ENCODE measurements around the gene ADCK2. TPM values are rescaled to one million over a fixed set of nuclear protein-coding genes. Genes with fewer than 3 reads are reported as not detected.

Gene ADCK2
- total RNA-seq, 1 experiment from 2014 or later = 7.5 TPM

- intact Hi-C loops (cut with micrococcal nuclease; ENCODE audit: unreplicated experiment) = no loop called here
- Histone ChIP-seq H3K27ac (ENCODE audit: low read depth, low read length, poor library complexity, severe bottlenecking) (no peak overlapping the region), H3K27me3 (replicated peaks; ENCODE audit: insufficient read depth, low read depth, low read length, poor library complexity) (no peaks in the 10 kb centered on the region), H3K9me3 (ENCODE audit: low read depth, low read length, poor library complexity, severe bottlenecking) (no peaks in the 10 kb centered on the region), H3K4me3 (ENCODE audit: low read depth, low read length, poor library complexity, severe bottlenecking) (no peak overlapping the region), H3K4me1 (ENCODE audit: insufficient read depth, low read length, poor library complexity, severe bottlenecking) (no peaks in the 10 kb centered on the region), H3K36me3 (ENCODE audit: insufficient read depth, low read length, poor library complexity, severe bottlenecking) (no peaks in the 10 kb centered on the region)
- ChIA-PET POLR2A (ENCODE audit: low non-redundant PET) (no interaction called here), CTCF (interaction anchor here (0.6 to 1.0 kb wide), 2 partner anchors 9 to 51 kb away, joined by 3 read pairs; no protein-coding TSS in a partner anchor)
- peak; percentile 28 for DNase-seq (ENCODE audit: low spot score)
- TF ChIP-seq EZH2 (IDR thresholded peaks at IDR 0.05; ENCODE audit: borderline replicate concordance, low read depth, low read length, poor library complexity, severe bottlenecking) = no peak
- peak; percentile 52 for TF ChIP-seq CTCF (conservative IDR thresholded peaks at IDR 0.05; ENCODE audit: low read depth, low read length)
- no TSS peak for BruUV-seq (replicated peaks)
These were observed 53.5 kb downstream of the ADCK2 start for GRCh38 chr7:140726281-140726680.

GRCh38 chr7:140732416-140732815 lies 59.7 kb downstream of the ADCK2 start:
- no peak for DNase-seq (ENCODE audit: low spot score)
- no peak overlapping the region for H3K4me3 ChIP-seq (ENCODE audit: low read depth, low read length, poor library complexity, severe bottlenecking)
- no peaks in the 10 kb centered on the region for H3K27me3 ChIP-seq (replicated peaks; ENCODE audit: insufficient read depth, low read depth, low read length, poor library complexity)
- H3K4me1 ChIP-seq (ENCODE audit: insufficient read depth, low read length, poor library complexity, severe bottlenecking) = no peaks in the 10 kb centered on the region
- POLR2A ChIA-PET (ENCODE audit: low non-redundant PET) = no interaction called here
- intact Hi-C loops (cut with micrococcal nuclease; ENCODE audit: unreplicated experiment) = no loop called here
- no peak overlapping the region for H3K27ac ChIP-seq (ENCODE audit: low read depth, low read length, poor library complexity, severe bottlenecking)
- no peak for TF ChIP-seq EZH2 (IDR thresholded peaks at IDR 0.05; ENCODE audit: borderline replicate concordance, low read depth, low read length, poor library complexity, severe bottlenecking)
- TF ChIP-seq CTCF (conservative IDR thresholded peaks at IDR 0.05; ENCODE audit: low read depth, low read length) = no peak
- no TSS peak for BruUV-seq (replicated peaks)
- no peaks in the 10 kb centered on the region for H3K36me3 ChIP-seq (ENCODE audit: insufficient read depth, low read length, poor library complexity, severe bottlenecking)
- CTCF ChIA-PET = no interaction called here
- no peaks in the 10 kb centered on the region for H3K9me3 ChIP-seq (ENCODE audit: low read depth, low read length, poor library complexity, severe bottlenecking)

DNA sequence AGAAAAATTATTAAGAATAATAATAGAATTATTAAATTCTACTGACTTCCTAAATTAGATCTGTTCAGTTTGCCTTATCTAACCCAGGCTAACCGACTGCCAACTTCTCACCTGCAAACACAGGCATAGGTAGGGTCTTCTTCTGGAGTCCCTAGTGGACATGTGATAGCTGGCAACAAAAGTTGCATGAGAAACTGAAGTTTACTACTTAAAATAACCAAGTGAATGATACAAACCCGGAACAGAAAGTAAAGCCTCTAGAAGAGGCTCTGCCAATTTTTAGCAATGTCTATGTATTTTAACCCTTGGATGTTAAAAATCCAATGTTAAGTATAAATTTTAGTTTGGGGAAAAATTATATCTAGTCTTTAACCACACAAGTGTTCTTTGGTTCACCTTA lies 61.4 kb downstream of the ADCK2 start:
- TF ChIP-seq EZH2 (IDR thresholded peaks at IDR 0.05; ENCODE audit: borderline replicate concordance, low read depth, low read length, poor library complexity, severe bottlenecking) (no peak), CTCF (conservative IDR thresholded peaks at IDR 0.05; ENCODE audit: low read depth, low read length) (no peak)
- intact Hi-C loops (cut with micrococcal nuclease; ENCODE audit: unreplicated experiment) = no loop called here
- no peak for DNase-seq (ENCODE audit: low spot score)
- POLR2A ChIA-PET (ENCODE audit: low non-redundant PET) = no interaction called here
- H3K27me3 ChIP-seq (replicated peaks; ENCODE audit: insufficient read depth, low read depth, low read length, poor library complexity) = no peaks in the 10 kb centered on the region
- no peaks in the 10 kb centered on the region for H3K4me1 ChIP-seq (ENCODE audit: insufficient read depth, low read length, poor library complexity, severe bottlenecking)
- peaks cover 4% of the 10 kb centered on the region for H3K36me3 ChIP-seq (ENCODE audit: insufficient read depth, low read length, poor library complexity, severe bottlenecking)
- CTCF ChIA-PET = no interaction called here
- no peak overlapping the region for H3K27ac ChIP-seq (ENCODE audit: low read depth, low read length, poor library complexity, severe bottlenecking)
- no TSS peak for BruUV-seq (replicated peaks)
- no peaks in the 10 kb centered on the region for H3K9me3 ChIP-seq (ENCODE audit: low read depth, low read length, poor library complexity, severe bottlenecking)
- no peak overlapping the region for H3K4me3 ChIP-seq (ENCODE audit: low read depth, low read length, poor library complexity, severe bottlenecking)

Measured in A673 (cell line).